Activated CD8-positive, alpha-beta memory T cell treated with anti-CD3 and anti-CD28 coated beads for 1 hour (primary cell): Measurements from ENCODE around the gene RGS7.
"Not testable (repeated sequence)": the region's sequence is repeated elsewhere in the genome, so short reads cannot be mapped to it uniquely, and the experiment has no call there.

Experiments used
- DNase-seq, 2 donors: peaks; one replicate each; pipeline ENCODE4 v3.0.0-alpha.2; 2020; ENCODE audit warnings: low read depth in 1 of 2; ENCODE audit errors: extremely low read depth in 1 of 2

The RGS7 gene

GRCh38 chr1:241332987-241333386 lies 24.0 kb downstream of the RGS7 start:
- no peak for DNase-seq

- DNase-seq = no peak
Observed at GRCh38 chr1:241332037-241332409, 25.0 kb downstream of the RGS7 start.

- DNase-seq = no peak
Observed at GRCh38 chr1:241331328-241332036, 25.5 kb downstream of the RGS7 start.

- no peak for DNase-seq
Observed at GRCh38 chr1:241330619-241331327, 26.2 kb downstream of the RGS7 start.

GRCh38 chr1:241325456-241325855 lies 31.5 kb downstream of the RGS7 start:
- DNase-seq = no peak

- no peak for DNase-seq
Observed at GRCh38 chr1:241323514-241324195, 33.4 kb downstream of the RGS7 start.

- no peak for DNase-seq
Observed at GRCh38 chr1:241317676-241318075, 39.3 kb downstream of the RGS7 start.

- DNase-seq = no peak
Observed at GRCh38 chr1:241316372-241316771, 40.6 kb downstream of the RGS7 start.

- no peak for DNase-seq
Observed at GRCh38 chr1:241311056-241311746, 45.8 kb downstream of the RGS7 start.

GRCh38 chr1:241310451-241310850 lies 46.6 kb downstream of the RGS7 start:
- DNase-seq = no peak

- no peak for DNase-seq
Observed at GRCh38 chr1:241309651-241310050, 47.4 kb downstream of the RGS7 start.

- DNase-seq = no peak
Observed at GRCh38 chr1:241308471-241308870, 48.5 kb downstream of the RGS7 start.

GRCh38 chr1:241308011-241308410 lies 49.0 kb downstream of the RGS7 start:
- DNase-seq = no peak

GRCh38 chr1:241306125-241306790 lies 50.7 kb downstream of the RGS7 start:
- no peak for DNase-seq

GRCh38 chr1:241302024-241302423 lies 55.0 kb downstream of the RGS7 start:
- DNase-seq = not testable (repeated sequence)

GRCh38 chr1:241299347-241299746 lies 57.7 kb downstream of the RGS7 start:
- no peak for DNase-seq

- no peak for DNase-seq
Observed at GRCh38 chr1:241292973-241293372, 64.0 kb downstream of the RGS7 start.

- not testable (repeated sequence) for DNase-seq
Observed at GRCh38 chr1:241291548-241291947, 65.5 kb downstream of the RGS7 start.

GRCh38 chr1:241286486-241286885 lies 70.5 kb downstream of the RGS7 start:
- no peak for DNase-seq

GRCh38 chr1:241276391-241276790 lies 80.6 kb downstream of the RGS7 start:
- no peak for DNase-seq

GRCh38 chr1:241275981-241276380 lies 81.0 kb downstream of the RGS7 start:
- DNase-seq = no peak
